HG02678 (cell line): ENCODE data around the gene SMAD7.
A peak's percentile ranks its signal among the peaks of the same experiment; 100 is the strongest.

Experiments used
- ATAC-seq: cut with Tn5 transposase; IDR thresholded peaks from one replicate; pipeline ENCODE4 v1.9.1; 2021; ENCODE audit warnings: mild to moderate bottlenecking, moderate library complexity; ENCODE audit not compliant: unreplicated experiment

The SMAD7 gene

GRCh38 chr18:48899558-48900174 lies 51.1 kb downstream of the SMAD7 start:
- ATAC-seq, result no peak

GRCh38 chr18:48898521-48898920 lies 52.2 kb downstream of the SMAD7 start:
- ATAC-seq, result no peak

- ATAC-seq, result no peak
These were observed 53.2 kb downstream of the SMAD7 start for GRCh38 chr18:48897531-48897930.

GRCh38 chr18:48896875-48897511 lies 53.8 kb downstream of the SMAD7 start:
- peak; percentile 60 for ATAC-seq

- ATAC-seq, result no peak
These were observed 54.4 kb downstream of the SMAD7 start for GRCh38 chr18:48896326-48896874.

- no peak for ATAC-seq
These were observed 55.9 kb downstream of the SMAD7 start for GRCh38 chr18:48894799-48895346.

GRCh38 chr18:48893608-48894600 lies 56.9 kb downstream of the SMAD7 start:
- ATAC-seq, result no peak

GRCh38 chr18:48893061-48893607 lies 57.6 kb downstream of the SMAD7 start:
- ATAC-seq, result no peak

- ATAC-seq, result no peak
These were observed 58.5 kb downstream of the SMAD7 start for GRCh38 chr18:48892146-48892855.

GRCh38 chr18:48891721-48892120 lies 59.0 kb downstream of the SMAD7 start:
- no peak for ATAC-seq

GRCh38 chr18:48889981-48890762 lies 60.6 kb downstream of the SMAD7 start:
- no peak for ATAC-seq

- no peak for ATAC-seq
These were observed 61.4 kb downstream of the SMAD7 start for GRCh38 chr18:48889115-48889941.

- no peak for ATAC-seq
These were observed 62.0 kb downstream of the SMAD7 start for GRCh38 chr18:48888773-48889080.

GRCh38 chr18:48887905-48888772 lies 62.6 kb downstream of the SMAD7 start:
- ATAC-seq, result no peak

GRCh38 chr18:48887294-48887904 lies 63.4 kb downstream of the SMAD7 start:
- no peak for ATAC-seq

GRCh38 chr18:48886520-48887293 lies 64.1 kb downstream of the SMAD7 start:
- ATAC-seq, result no peak
